Measurements from ENCODE around the gene EGR1. TPM values are rescaled to one million over a fixed set of nuclear protein-coding genes. Genes with fewer than 3 reads are reported as not detected.

The EGR1 gene
- total RNA-seq, 1 experiment from 2014 or later = 173 TPM

DNA sequence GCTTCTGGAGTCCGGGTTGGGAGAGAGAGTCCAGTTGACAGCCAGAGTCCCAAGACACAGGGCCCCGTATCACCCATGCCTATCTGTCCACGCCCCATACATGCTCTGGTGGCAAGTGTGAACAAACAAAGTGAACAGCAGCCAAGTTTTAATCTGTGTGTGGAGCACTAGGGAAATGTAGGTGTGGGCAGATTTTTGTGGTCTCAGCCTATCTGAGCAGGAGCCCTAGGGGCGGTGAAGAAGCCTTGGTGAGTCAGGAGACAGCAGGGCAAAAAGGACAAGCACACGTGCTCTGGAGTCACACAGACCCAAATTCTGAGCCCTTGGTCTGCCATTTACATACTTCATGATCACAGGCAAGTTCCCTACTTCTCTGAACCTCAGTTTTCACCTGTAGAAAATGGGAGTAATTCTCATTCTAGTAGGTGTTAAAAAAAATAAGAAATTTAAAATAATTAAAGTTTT is 23.2 kb downstream of the EGR1 start:
- H3K9ac ChIP-seq (ENCODE audit: low read length) = no peak overlapping the region
- H3K9me2 ChIP-seq (ENCODE audit: insufficient read depth) = no peaks in the 10 kb centered on the region
- DNase-seq (ENCODE audit: low read depth, low spot score) (no peak), ATAC-seq (no peak)
- RAD21 ChIA-PET (ENCODE audit: low non-redundant PET in 1 of 2, low total read pairs in 2 of 2, uncharacterized antibody in 2 of 2, unreplicated experiment in 2 of 2) = no interaction called here
- CTCF ChIA-PET = no interaction called here
- TF ChIP-seq CEBPB (IDR thresholded peaks at IDR 0.05; ENCODE audit: low read depth) = no peak
- TF ChIP-seq, protein P1, sequence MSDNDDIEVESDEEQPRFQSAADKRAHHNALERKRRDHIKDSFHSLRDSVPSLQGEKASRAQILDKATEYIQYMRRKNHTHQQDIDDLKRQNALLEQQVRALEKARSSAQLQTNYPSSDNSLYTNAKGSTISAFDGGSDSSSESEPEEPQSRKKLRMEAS (IDR thresholded peaks at IDR 0.05) = peak; percentile 34; the same call in 1 of the 2 replicates
- H3K4me2 ChIP-seq (ENCODE audit: low read length) = peak overlapping the region; percentile 35; the same call in 1 of the 2 replicates
- intact Hi-C loops (cut with micrococcal nuclease) = no loop called here
- H3K27ac ChIP-seq (ENCODE audit: low read depth, low read length) = no peak overlapping the region
- H3K79me2 ChIP-seq (ENCODE audit: insufficient read depth, low read length) = no peaks in the 10 kb centered on the region
- no peaks in the 10 kb centered on the region for H3K9me3 ChIP-seq (ENCODE audit: control insufficient read depth in 1 of 2, insufficient read depth in 1 of 2, low read depth in 1 of 2, low read length in 2 of 2)
- no peaks in the 10 kb centered on the region for H4K20me1 ChIP-seq (ENCODE audit: insufficient read depth)
- POLR2A ChIA-PET = no interaction called here
- no peak overlapping the region for H2AFZ ChIP-seq (ENCODE audit: low read depth, low read length, poor library complexity, severe bottlenecking)
- H3K27me3 ChIP-seq (ENCODE audit: insufficient read depth, low read length) = no peaks in the 10 kb centered on the region
- no peaks in the 10 kb centered on the region for H3K36me3 ChIP-seq (ENCODE audit: control insufficient read depth in 1 of 2, insufficient read depth in 2 of 2, low read length in 2 of 2)
- BruUV-seq (replicated peaks) = no TSS peak
- no peak overlapping the region for H3K4me3 ChIP-seq (replicated peaks in 1 of 2; ENCODE audit: low read depth in 1 of 2, low read length in 2 of 2)
- peaks cover 20 to 50% of the 10 kb centered on the region in 2 experiments for H3K4me1 ChIP-seq (ENCODE audit: control insufficient read depth in 1 of 2, insufficient read depth in 2 of 2, low read length in 2 of 2)

- ChIA-PET RAD21 (ENCODE audit: low non-redundant PET in 1 of 2, low total read pairs in 2 of 2, uncharacterized antibody in 2 of 2, unreplicated experiment in 2 of 2) (no interaction called here), CTCF (no interaction called here)
- no peak overlapping the region for H3K4me2 ChIP-seq (ENCODE audit: low read length)
Observed at GRCh38 chr5:138489683-138490061, 24.4 kb downstream of the EGR1 start.

More at GRCh38 chr5:138489683-138490061, 24.4 kb downstream of the EGR1 start:
- Histone ChIP-seq H3K27ac (ENCODE audit: low read depth, low read length) (no peak overlapping the region), H3K9me2 (ENCODE audit: insufficient read depth) (no peaks in the 10 kb centered on the region), H3K9ac (ENCODE audit: low read length) (no peak overlapping the region), H3K79me2 (ENCODE audit: insufficient read depth, low read length) (no peaks in the 10 kb centered on the region), H3K27me3 (ENCODE audit: insufficient read depth, low read length) (no peaks in the 10 kb centered on the region), H4K20me1 (ENCODE audit: insufficient read depth) (no peaks in the 10 kb centered on the region), H3K9me3 (ENCODE audit: control insufficient read depth in 1 of 2, insufficient read depth in 1 of 2, low read depth in 1 of 2, low read length in 2 of 2) (no peaks in the 10 kb centered on the region), H3K4me1 (ENCODE audit: control insufficient read depth in 1 of 2, insufficient read depth in 2 of 2, low read length in 2 of 2) (peaks cover 20 to 53% of the 10 kb centered on the region in 2 experiments), H3K4me3 (replicated peaks in 1 of 2; ENCODE audit: low read depth in 1 of 2, low read length in 2 of 2) (no peak overlapping the region), H3K36me3 (ENCODE audit: control insufficient read depth in 1 of 2, insufficient read depth in 2 of 2, low read length in 2 of 2) (no peaks in the 10 kb centered on the region), H2AFZ (ENCODE audit: low read depth, low read length, poor library complexity, severe bottlenecking) (no peak overlapping the region)
- POLR2A ChIA-PET = interaction anchor here (0.9 kb wide), 1 partner anchor 13 kb away, joined by 3 read pairs; no protein-coding TSS in a partner anchor
- no TSS peak for BruUV-seq (replicated peaks)
- no peak for TF ChIP-seq EZH2phosphoT487 (IDR thresholded peaks at IDR 0.05; ENCODE audit: borderline replicate concordance)
- no peak for TF ChIP-seq RAD21 (IDR thresholded peaks at IDR 0.05; ENCODE audit: low read depth)
- no peak for TF ChIP-seq ZNF274 (IDR thresholded peaks at IDR 0.05; ENCODE audit: low read depth, low read length)
- no peak for TF ChIP-seq CEBPB (IDR thresholded peaks at IDR 0.05; ENCODE audit: low read depth)
- no peak for TF ChIP-seq EZH2 (IDR thresholded peaks at IDR 0.05)
- TF ChIP-seq FOSL1 (IDR thresholded peaks at IDR 0.05; ENCODE audit: low read depth) = no peak
- no peak for TF ChIP-seq TCF7L2 (IDR thresholded peaks at IDR 0.05; ENCODE audit: borderline replicate concordance, extremely low read depth, insufficient read depth, insufficient read length)
- no peak for TF ChIP-seq JUND (IDR thresholded peaks at IDR 0.05)
- TF ChIP-seq ELF1 (IDR thresholded peaks at IDR 0.05; ENCODE audit: borderline replicate concordance, low read depth) = no peak
- TF ChIP-seq EGR1 (IDR thresholded peaks at IDR 0.05; ENCODE audit: low read depth) = no peak
- no peak for TF ChIP-seq SRF (IDR thresholded peaks at IDR 0.05; ENCODE audit: low read depth)
- intact Hi-C loops (cut with micrococcal nuclease) = no loop called here
- no peak for DNase-seq (ENCODE audit: low read depth, low spot score)
- no peak for ATAC-seq
